ENCODE data around the gene CHIA. TPM values are rescaled to one million over a fixed set of nuclear protein-coding genes. Genes with fewer than 3 reads are reported as not detected.

CHIA gene
- not detected for polyA plus RNA-seq (ENCODE audit: low read depth in 6 of 6)

- no peak for ATAC-seq (ENCODE audit: low read depth in 2 of 2)
- Mint-ChIP-seq H3K27me3 (no peaks in the 10 kb centered on the region), H3K4me3 (no peak within 1 kb of the TSS), H3K9me3 (peaks cover 0 to 5% (median 0%) of the 10 kb centered on the region in 7 donors), H3K4me1 (no peaks in the 10 kb centered on the region), H3K27ac (no peak within 1 kb of the TSS), H3K36me3 (no peaks in the 10 kb centered on the region)
- DNase-seq = no peak
Measured at GRCh38 chr1:111290630-111291029, at the start of gene CHIA. Gene CHIA, plus strand, starts transcription at chr1:111290851. Its CDS starts 19,617 bp downstream, at chr1:111310468.

- ATAC-seq (ENCODE audit: low read depth in 2 of 2) = no peak
- no peak overlapping the region for H3K4me3 Mint-ChIP-seq
- peaks cover 0 to 4% (median 0%) of the 10 kb centered on the region in 7 donors for H3K9me3 Mint-ChIP-seq
- peak overlapping the region in 2 of 6 donors; percentile 9 to 69 for H3K27ac Mint-ChIP-seq
- DNase-seq = no peak
- peaks cover 15 to 38% (median 21%) of the 10 kb centered on the region in 3 donors for H3K4me1 Mint-ChIP-seq
- H3K36me3 Mint-ChIP-seq = peaks cover 61 to 66% of the 10 kb centered on the region in 2 donors
- no peaks in the 10 kb centered on the region for H3K27me3 Mint-ChIP-seq
Measured at GRCh38 chr1:111241797-111242196, 48.9 kb upstream of the CHIA start.

- Mint-ChIP-seq H3K36me3 (peaks cover 55 to 59% of the 10 kb centered on the region in 2 donors), H3K9me3 (peaks cover 0 to 4% (median 0%) of the 10 kb centered on the region in 7 donors), H3K27me3 (no peaks in the 10 kb centered on the region), H3K27ac (peak overlapping the region in 3 of 6 donors; percentile 5 to 79 (median 55)), H3K4me3 (no peak overlapping the region), H3K4me1 (peaks cover 15 to 30% (median 21%) of the 10 kb centered on the region in 3 donors)
- no peak for ATAC-seq (ENCODE audit: low read depth in 2 of 2)
- no peak for DNase-seq
Measured at GRCh38 chr1:111242805-111243523, 47.7 kb upstream of the CHIA start.

GRCh38 chr1:111247125-111247838 is 43.4 kb upstream of the CHIA start:
- peak overlapping the region in 2 of 6 donors; percentile 21 to 35 for H3K27ac Mint-ChIP-seq
- peaks cover 22 to 24% of the 10 kb centered on the region in 2 donors for H3K36me3 Mint-ChIP-seq
- H3K27me3 Mint-ChIP-seq = no peaks in the 10 kb centered on the region
- DNase-seq (no peak), ATAC-seq (ENCODE audit: low read depth in 2 of 2) (no peak)
- no peak overlapping the region for H3K4me3 Mint-ChIP-seq
- no peaks in the 10 kb centered on the region for H3K9me3 Mint-ChIP-seq
- H3K4me1 Mint-ChIP-seq = peaks cover 0 to 16% (median 5%) of the 10 kb centered on the region in 3 donors

- Mint-ChIP-seq H3K4me1 (peaks cover 0 to 12% (median 5%) of the 10 kb centered on the region in 3 donors), H3K4me3 (peak overlapping the region in 1 of 8 donors; percentile 30), H3K36me3 (peaks cover 0 to 6% of the 10 kb centered on the region in 2 donors), H3K27me3 (peaks cover 0 to 6% (median 0%) of the 10 kb centered on the region in 3 donors), H3K27ac (no peak overlapping the region), H3K9me3 (no peaks in the 10 kb centered on the region)
- DNase-seq = no peak
- no peak for ATAC-seq (ENCODE audit: low read depth in 2 of 2)
Measured at GRCh38 chr1:111249960-111250359, 40.7 kb upstream of the CHIA start.

- H3K9me3 Mint-ChIP-seq = no peaks in the 10 kb centered on the region
- peak overlapping the region in 1 of 6 donors; percentile 52 for H3K27ac Mint-ChIP-seq
- ATAC-seq (ENCODE audit: low read depth in 2 of 2) (no peak), DNase-seq (no peak)
- H3K27me3 Mint-ChIP-seq = peaks cover 0 to 14% (median 8%) of the 10 kb centered on the region in 3 donors
- H3K36me3 Mint-ChIP-seq = no peaks in the 10 kb centered on the region
- H3K4me3 Mint-ChIP-seq = no peak overlapping the region
- H3K4me1 Mint-ChIP-seq = peaks cover 0 to 7% (median 0%) of the 10 kb centered on the region in 3 donors
Measured at GRCh38 chr1:111251570-111251969, 39.1 kb upstream of the CHIA start.

- ATAC-seq (ENCODE audit: low read depth in 2 of 2) (no peak), DNase-seq (no peak)
- Mint-ChIP-seq H3K27ac (no peak overlapping the region), H3K27me3 (peaks cover 0 to 14% (median 8%) of the 10 kb centered on the region in 3 donors), H3K36me3 (no peaks in the 10 kb centered on the region), H3K4me1 (peaks cover 0 to 7% (median 0%) of the 10 kb centered on the region in 3 donors), H3K4me3 (no peak overlapping the region), H3K9me3 (no peaks in the 10 kb centered on the region)
Measured at GRCh38 chr1:111252786-111253185, 37.9 kb upstream of the CHIA start.

- no peak for ATAC-seq (ENCODE audit: low read depth in 2 of 2)
- H3K27me3 Mint-ChIP-seq = peaks cover 0 to 14% (median 8%) of the 10 kb centered on the region in 3 donors
- H3K4me1 Mint-ChIP-seq = peaks cover 0 to 4% (median 0%) of the 10 kb centered on the region in 3 donors
- no peak for DNase-seq
- no peaks in the 10 kb centered on the region for H3K9me3 Mint-ChIP-seq
- H3K36me3 Mint-ChIP-seq = no peaks in the 10 kb centered on the region
- H3K4me3 Mint-ChIP-seq = no peak overlapping the region
- H3K27ac Mint-ChIP-seq = peak overlapping the region in 1 of 6 donors; percentile 37
Measured at GRCh38 chr1:111253876-111254275, 36.8 kb upstream of the CHIA start.

- DNase-seq = no peak
- Mint-ChIP-seq H3K36me3 (no peaks in the 10 kb centered on the region), H3K27ac (peak overlapping the region in 1 of 6 donors; percentile 61), H3K27me3 (peaks cover 0 to 14% (median 13%) of the 10 kb centered on the region in 3 donors), H3K4me1 (peaks cover 0 to 4% (median 0%) of the 10 kb centered on the region in 3 donors), H3K9me3 (peaks cover 0 to 3% (median 0%) of the 10 kb centered on the region in 7 donors), H3K4me3 (no peak overlapping the region)
- ATAC-seq (ENCODE audit: low read depth in 2 of 2) = no peak
Measured at GRCh38 chr1:111256988-111257658, 33.5 kb upstream of the CHIA start.

- Mint-ChIP-seq H3K27me3 (peaks cover 20 to 77% (median 42%) of the 10 kb centered on the region in 3 donors), H3K4me1 (peaks cover 16 to 20% (median 18%) of the 10 kb centered on the region in 3 donors), H3K27ac (no peak overlapping the region), H3K9me3 (peaks cover 13 to 27% (median 16%) of the 10 kb centered on the region in 7 donors), H3K4me3 (no peak overlapping the region), H3K36me3 (peaks cover 11 to 30% of the 10 kb centered on the region in 2 donors)
- DNase-seq = no peak
- no peak for ATAC-seq (ENCODE audit: low read depth in 2 of 2)
Measured at GRCh38 chr1:111267801-111268508, 22.7 kb upstream of the CHIA start.

- peaks cover 8 to 26% of the 10 kb centered on the region in 2 donors for H3K36me3 Mint-ChIP-seq
- peak overlapping the region in 4 of 8 donors; percentile 16 to 78 (median 50) for H3K4me3 Mint-ChIP-seq
- ATAC-seq (ENCODE audit: low read depth in 2 of 2) (peak in 1 of 2 donors; percentile 79), DNase-seq (no peak)
- peaks cover 16 to 20% (median 18%) of the 10 kb centered on the region in 3 donors for H3K4me1 Mint-ChIP-seq
- H3K27me3 Mint-ChIP-seq = peaks cover 20 to 81% (median 50%) of the 10 kb centered on the region in 3 donors
- H3K9me3 Mint-ChIP-seq = peaks cover 8 to 15% (median 11%) of the 10 kb centered on the region in 7 donors
- H3K27ac Mint-ChIP-seq = peak overlapping the region in 1 of 6 donors; percentile 28
Measured at GRCh38 chr1:111269825-111270406, 20.7 kb upstream of the CHIA start.

GRCh38 chr1:111270771-111271463 is 19.7 kb upstream of the CHIA start:
- no peak for DNase-seq
- Mint-ChIP-seq H3K9me3 (peaks cover under 1 to 6% (median 4%) of the 10 kb centered on the region in 7 donors), H3K4me1 (peaks cover 16 to 20% (median 18%) of the 10 kb centered on the region in 3 donors), H3K36me3 (peaks cover 8 to 16% of the 10 kb centered on the region in 2 donors), H3K4me3 (peak overlapping the region; percentile 70 to 89 (median 81)), H3K27me3 (peaks cover 20 to 73% (median 47%) of the 10 kb centered on the region in 3 donors), H3K27ac (peak overlapping the region in 1 of 6 donors; percentile 15)
- ATAC-seq (ENCODE audit: low read depth in 2 of 2) = peak; percentile 35 to 43
